ENCODE results near the gene PAAF1. TPM values are rescaled to one million over a fixed set of nuclear protein-coding genes. Genes with fewer than 3 reads are reported as not detected.
A peak's percentile ranks its signal among the peaks of the same experiment; 100 is the strongest.

Gene PAAF1
- total and polyA plus RNA-seq, 2 experiments from 2014 or later, result 13.6 to 18.1 TPM

- TF ChIP-seq CTCF (conservative IDR thresholded peaks at IDR 0.05; ENCODE audit: low read depth in 2 of 2) (no peak), REST (IDR thresholded peaks at IDR 0.05; ENCODE audit: unreplicated experiment) (no peak), STAT1 (IDR thresholded peaks at IDR 0.05; ENCODE audit: unreplicated experiment) (no peak), POLR2AphosphoS5 (IDR thresholded peaks at IDR 0.05; ENCODE audit: low read depth) (no peak), CREB1 (CRISPR knock-in tag; IDR thresholded peaks at IDR 0.05; ENCODE audit: low read depth) (no peak), JUNB (IDR thresholded peaks at IDR 0.05; ENCODE audit: unreplicated experiment) (no peak), ETS1 (IDR thresholded peaks at IDR 0.05) (no peak), EZH2phosphoT487 (IDR thresholded peaks at IDR 0.05; ENCODE audit: unreplicated experiment) (no peak), NANOG (IDR thresholded peaks at IDR 0.05; ENCODE audit: borderline replicate concordance) (no peak)
Observed at GRCh38 chr11:73875380-73875779, 1.4 kb upstream of the PAAF1 start (continued).

- H3K79me2 ChIP-seq (replicated peaks; ENCODE audit: insufficient read depth), result peaks cover 42% of the 10 kb centered on the region
- Mint-ChIP-seq H3K36me3 (ENCODE audit: low read depth) (peaks cover 58% of the 10 kb centered on the region), H3K4me1 (peaks cover 21% of the 10 kb centered on the region; the same call in 2 of the 3 replicates), H3K4me3 (peak overlapping the region; percentile 93), H3K27me3 (ENCODE audit: insufficient read depth, low read depth, poor library complexity) (peaks cover 14% of the 10 kb centered on the region), H3K9me3 (no peaks in the 10 kb centered on the region), H3K27ac (peak overlapping the region; percentile 97)
- no peaks in the 10 kb centered on the region for H3K27me3 ChIP-seq (ENCODE audit: insufficient read depth)
- peak overlapping the region; percentile 91 for H3K4me2 ChIP-seq
- no peak overlapping the region for H2AFZ ChIP-seq
- peak overlapping the region; percentile 90 for H3K4me3 ChIP-seq
- no peak for DNase-seq (ENCODE audit: low spot score)
- H3K4me1 ChIP-seq (ENCODE audit: insufficient read depth), result peaks cover 32% of the 10 kb centered on the region
- peak; percentile 19 for ATAC-seq
- H3K27ac ChIP-seq (ENCODE audit: low read depth), result peak overlapping the region; percentile 98
- TF ChIP-seq ZNF114 (CRISPR knock-in tag; IDR thresholded peaks at IDR 0.05) (no peak), ZNF462 (CRISPR knock-in tag; IDR thresholded peaks at IDR 0.05) (no peak)
- H4K20me1 ChIP-seq (replicated peaks; ENCODE audit: insufficient read depth), result peaks cover 14% of the 10 kb centered on the region
- peaks cover 21% of the 10 kb centered on the region for H3K36me3 ChIP-seq (ENCODE audit: insufficient read depth)
- H3K9me2 ChIP-seq (ENCODE audit: insufficient read depth), result no peaks in the 10 kb centered on the region
- H3F3A ChIP-seq (replicated peaks; ENCODE audit: low read depth), result peaks cover 17% of the 10 kb centered on the region
Observed at GRCh38 chr11:73875840-73876239, 959 bp upstream of the PAAF1 start.
